ENCODE data around the gene ITGB4. TPM values are rescaled to one million over a fixed set of nuclear protein-coding genes. Genes with fewer than 3 reads are reported as not detected.

Gene ITGB4
- total and polyA plus RNA-seq, 2 of the 13 experiments (the other 11 are each of a cell fraction or from before 2014, with no cell fraction given) = 6.9 to 14.5 TPM

DNA sequence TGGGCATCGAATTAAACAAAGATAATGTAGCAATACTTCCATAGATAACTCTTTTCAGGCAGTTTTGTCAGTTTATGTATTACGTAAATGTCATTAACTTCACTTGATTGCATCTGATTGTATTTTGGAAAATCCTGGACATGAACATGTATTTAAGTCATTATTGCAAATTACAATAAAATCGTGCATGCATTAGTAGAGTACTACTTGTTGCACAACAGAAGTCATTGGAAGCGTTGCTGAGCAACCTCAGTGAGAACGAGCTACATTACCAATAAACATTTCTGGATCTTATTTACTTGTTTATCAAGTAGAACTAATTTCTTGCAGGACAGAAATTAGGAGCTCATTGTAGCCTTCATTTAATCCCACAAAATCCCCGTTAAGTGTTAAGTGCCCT lies 70.0 kb downstream of the ITGB4 start:
- Histone ChIP-seq H3K27ac (ENCODE audit: extremely low read length, insufficient read depth, low read length) (no peak overlapping the region), H3K79me2 (ENCODE audit: insufficient read depth, low read length) (peaks cover 86% of the 10 kb centered on the region), H3K4me2 (ENCODE audit: low read depth, low read length) (no peak overlapping the region), H3K4me3 (replicated peaks in 1 of 3; ENCODE audit: insufficient read depth in 1 of 3, low read depth in 2 of 3, low read length in 3 of 3) (no peak overlapping the region), H4K20me1 (ENCODE audit: insufficient read depth, low read length) (0 out of 2 replicates have a peak, but pooled peaks cover 5% of the 10 kb centered on the region), H3K36me3 (replicated peaks in 1 of 2; ENCODE audit: control insufficient read depth in 1 of 2, insufficient read depth in 2 of 2, low read length in 2 of 2) (peaks cover 6 to 44% of the 10 kb centered on the region in 2 experiments), H3K27me3 (ENCODE audit: control insufficient read depth in 1 of 2, insufficient read depth in 2 of 2, low read length in 2 of 2) (no peaks in the 10 kb centered on the region), H3K4me1 (ENCODE audit: insufficient read depth, low read length) (peaks cover 30% of the 10 kb centered on the region), H3K9me3 (ENCODE audit: low read length) (no peaks in the 10 kb centered on the region), H3K9ac (ENCODE audit: insufficient read depth, low read depth, low read length) (no peak overlapping the region), H2AFZ (ENCODE audit: low read length) (no peak overlapping the region)
- ChIA-PET CTCF (ENCODE audit: low intra/inter-chr PET ratio, low total read pairs) (no interaction called here), POLR2A (interaction anchor here (1.3 to 6.0 kb wide), 2 partner anchors 12 to 39 kb away, joined by 3 to 45 read pairs; a partner anchor contains a TSS)
- BruUV-seq (replicated peaks) = no TSS peak
- ATAC-seq (no peak), FAIRE-seq (no peak), DNase-seq (ENCODE audit: low spot score) (no peak)
- 99% methylated on average over 6 of the region's 6 CpGs for WGBS (ENCODE audit: low lambda C conversion rate)
- intact Hi-C loops (cut with micrococcal nuclease; ENCODE audit: unreplicated experiment) = no loop called here
- in situ Hi-C loops (cut with HindIII; ENCODE audit: extremely low pct_ligation_motif_present, low pct_unique_long_range_greater_than_20kb) = no loop called here
- TF ChIP-seq CEBPB (IDR thresholded peaks at IDR 0.05; ENCODE audit: borderline replicate concordance, low read depth, low read length) (peak; percentile 36; the same call in 1 of the 2 replicates), SOX5 (CRISPR knock-in tag; IDR thresholded peaks at IDR 0.05; ENCODE audit: borderline replicate concordance) (no peak)

DNA sequence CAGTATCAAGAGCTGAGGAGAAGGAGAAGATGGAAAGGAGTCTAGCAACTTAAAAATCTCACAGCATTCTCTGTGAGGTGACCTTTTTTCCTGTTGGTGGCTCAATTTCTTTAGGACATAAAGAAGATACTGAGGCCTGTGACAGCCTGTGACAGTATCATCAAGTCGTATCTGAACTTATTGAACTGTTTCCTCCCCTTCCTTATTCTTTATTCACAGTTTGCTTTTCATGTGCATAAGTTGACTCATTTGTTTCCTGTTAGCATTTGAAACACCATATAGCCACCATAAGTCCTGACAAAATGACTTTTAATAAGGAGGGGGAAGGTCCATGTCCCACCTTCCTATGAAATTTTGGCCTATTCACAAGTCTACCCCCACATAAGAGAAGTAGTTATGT lies 72.2 kb downstream of the ITGB4 start:
- Histone ChIP-seq H4K20me1 (ENCODE audit: insufficient read depth, low read length) (0 out of 2 replicates have a peak, but pooled peaks cover 5% of the 10 kb centered on the region), H3K27me3 (ENCODE audit: control insufficient read depth in 1 of 2, insufficient read depth in 2 of 2, low read length in 2 of 2) (no peaks in the 10 kb centered on the region), H3K9me3 (ENCODE audit: low read length) (no peaks in the 10 kb centered on the region), H3K9ac (ENCODE audit: insufficient read depth, low read depth, low read length) (no peak overlapping the region), H2AFZ (ENCODE audit: low read length) (no peak overlapping the region), H3K4me2 (ENCODE audit: low read depth, low read length) (no peak overlapping the region), H3K79me2 (ENCODE audit: insufficient read depth, low read length) (peaks cover 80% of the 10 kb centered on the region), H3K4me1 (ENCODE audit: insufficient read depth, low read length) (peaks cover 18% of the 10 kb centered on the region), H3K4me3 (replicated peaks in 1 of 3; ENCODE audit: insufficient read depth in 1 of 3, low read depth in 2 of 3, low read length in 3 of 3) (no peak overlapping the region), H3K36me3 (replicated peaks in 1 of 2; ENCODE audit: control insufficient read depth in 1 of 2, insufficient read depth in 2 of 2, low read length in 2 of 2) (peaks cover 11 to 50% of the 10 kb centered on the region in 2 experiments), H3K27ac (ENCODE audit: extremely low read length, insufficient read depth, low read length) (no peak overlapping the region)
- BruUV-seq (replicated peaks) = no TSS peak
- no peak for TF ChIP-seq SKI (IDR thresholded peaks at IDR 0.05; ENCODE audit: partially characterized antibody)
- no peak for TF ChIP-seq ZSCAN12 (CRISPR knock-in tag; IDR thresholded peaks at IDR 0.05)
- TF ChIP-seq CCAR2 (optimal IDR thresholded peaks at IDR 0.05; ENCODE audit: low read depth, low read length) = no peak
- TF ChIP-seq HDAC1 (CRISPR knock-in tag; IDR thresholded peaks at IDR 0.05) = no peak
- no peak for TF ChIP-seq FOXK1 (CRISPR knock-in tag; IDR thresholded peaks at IDR 0.05; ENCODE audit: borderline replicate concordance, low read depth)
- TF ChIP-seq ZNF598 (CRISPR knock-in tag; IDR thresholded peaks at IDR 0.05; ENCODE audit: borderline replicate concordance) = no peak
- TF ChIP-seq NFYC (CRISPR knock-in tag; IDR thresholded peaks at IDR 0.05) = no peak
- TF ChIP-seq, protein P1, sequence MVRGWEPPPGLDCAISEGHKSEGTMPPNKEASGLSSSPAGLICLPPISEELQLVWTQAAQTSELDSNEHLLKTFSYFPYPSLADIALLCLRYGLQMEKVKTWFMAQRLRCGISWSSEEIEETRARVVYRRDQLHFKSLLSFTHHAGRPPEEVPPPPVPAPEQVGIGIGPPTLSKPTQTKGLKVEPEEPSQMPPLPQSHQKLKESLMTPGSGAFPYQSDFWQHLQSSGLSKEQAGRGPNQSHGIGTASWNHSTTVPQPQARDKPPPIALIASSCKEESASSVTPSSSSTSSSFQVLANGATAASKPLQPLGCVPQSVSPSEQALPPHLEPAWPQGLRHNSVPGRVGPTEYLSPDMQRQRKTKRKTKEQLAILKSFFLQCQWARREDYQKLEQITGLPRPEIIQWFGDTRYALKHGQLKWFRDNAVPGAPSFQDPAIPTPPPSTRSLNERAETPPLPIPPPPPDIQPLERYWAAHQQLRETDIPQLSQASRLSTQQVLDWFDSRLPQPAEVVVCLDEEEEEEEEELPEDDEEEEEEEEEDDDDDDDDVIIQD (CRISPR knock-in tag; IDR thresholded peaks at IDR 0.05; ENCODE audit: low read depth) = no peak
- no peak for TF ChIP-seq AHR (CRISPR knock-in tag; IDR thresholded peaks at IDR 0.05)
- TF ChIP-seq, protein P2, sequence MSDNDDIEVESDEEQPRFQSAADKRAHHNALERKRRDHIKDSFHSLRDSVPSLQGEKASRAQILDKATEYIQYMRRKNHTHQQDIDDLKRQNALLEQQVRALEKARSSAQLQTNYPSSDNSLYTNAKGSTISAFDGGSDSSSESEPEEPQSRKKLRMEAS (IDR thresholded peaks at IDR 0.05) = no peak
- POLR2A ChIA-PET = interaction anchor here (4.2 to 6.0 kb wide), 2 partner anchors 14 kb away, joined by 45 to 52 read pairs; a partner anchor contains a TSS
- CTCF ChIA-PET (ENCODE audit: low intra/inter-chr PET ratio, low total read pairs) = no interaction called here
- intact Hi-C loops (cut with micrococcal nuclease; ENCODE audit: unreplicated experiment) (no loop called here), in situ Hi-C loops (cut with HindIII; ENCODE audit: extremely low pct_ligation_motif_present, low pct_unique_long_range_greater_than_20kb) (no loop called here)
- WGBS (ENCODE audit: low lambda C conversion rate) = 94% methylated on average over 1 of the region's 1 CpG
- DNase-seq (ENCODE audit: low spot score) (no peak), FAIRE-seq (no peak), ATAC-seq (no peak)
